Measurements from ENCODE around the gene PGAM5. TPM values are rescaled to one million over a fixed set of nuclear protein-coding genes. Genes with fewer than 3 reads are reported as not detected.

Gene PGAM5
- total and polyA plus RNA-seq, 12 donors, result 17.5 to 37.6 (median 31.3) TPM

GRCh38 chr12:132700212-132700822 is 10.3 kb upstream of the PGAM5 start:
- DNase-seq (no peak), ATAC-seq (no peak)
- no peaks in the 10 kb centered on the region for H3K9me3 ChIP-seq
- H3K27ac ChIP-seq, result no peak overlapping the region
- no peaks in the 10 kb centered on the region for H3K27me3 ChIP-seq
- intact Hi-C loops (cut with DNase I), result no loop called here
- peaks cover 0 to 9% (median 4%) of the 10 kb centered on the region in 9 donors for H3K4me1 ChIP-seq
- TF ChIP-seq, protein P1, sequence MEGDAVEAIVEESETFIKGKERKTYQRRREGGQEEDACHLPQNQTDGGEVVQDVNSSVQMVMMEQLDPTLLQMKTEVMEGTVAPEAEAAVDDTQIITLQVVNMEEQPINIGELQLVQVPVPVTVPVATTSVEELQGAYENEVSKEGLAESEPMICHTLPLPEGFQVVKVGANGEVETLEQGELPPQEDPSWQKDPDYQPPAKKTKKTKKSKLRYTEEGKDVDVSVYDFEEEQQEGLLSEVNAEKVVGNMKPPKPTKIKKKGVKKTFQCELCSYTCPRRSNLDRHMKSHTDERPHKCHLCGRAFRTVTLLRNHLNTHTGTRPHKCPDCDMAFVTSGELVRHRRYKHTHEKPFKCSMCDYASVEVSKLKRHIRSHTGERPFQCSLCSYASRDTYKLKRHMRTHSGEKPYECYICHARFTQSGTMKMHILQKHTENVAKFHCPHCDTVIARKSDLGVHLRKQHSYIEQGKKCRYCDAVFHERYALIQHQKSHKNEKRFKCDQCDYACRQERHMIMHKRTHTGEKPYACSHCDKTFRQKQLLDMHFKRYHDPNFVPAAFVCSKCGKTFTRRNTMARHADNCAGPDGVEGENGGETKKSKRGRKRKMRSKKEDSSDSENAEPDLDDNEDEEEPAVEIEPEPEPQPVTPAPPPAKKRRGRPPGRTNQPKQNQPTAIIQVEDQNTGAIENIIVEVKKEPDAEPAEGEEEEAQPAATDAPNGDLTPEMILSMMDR (IDR thresholded peaks at IDR 0.05), result no peak
- peaks cover 0 to 76% (median 12%) of the 10 kb centered on the region in 9 donors for H3K36me3 ChIP-seq
- 94% methylated on average over 10 of the region's 10 CpGs for WGBS, 2 donors
- no peak overlapping the region for H3K4me3 ChIP-seq

GRCh38 chr12:132702640-132703039 is 8.0 kb upstream of the PGAM5 start:
- Histone ChIP-seq H3K9me3 (peaks cover 0 to 5% (median 0%) of the 10 kb centered on the region in 11 donors), H3K27ac (no peak overlapping the region), H3K36me3 (peaks cover 0 to 59% (median 12%) of the 10 kb centered on the region in 9 donors), H3K4me1 (no peaks in the 10 kb centered on the region), H3K4me3 (no peak overlapping the region), H3K27me3 (no peaks in the 10 kb centered on the region)
- DNase-seq (no peak), ATAC-seq (no peak)
- TF ChIP-seq, protein P1 (IDR thresholded peaks at IDR 0.05), result no peak
- 60 to 74% methylated on average over 4 of the region's 4 CpGs for WGBS, 2 donors
- intact Hi-C loops (cut with DNase I), result no loop called here

- H3K4me1 ChIP-seq, result no peaks in the 10 kb centered on the region
- intact Hi-C loops (cut with DNase I), result no loop called here
- H3K27ac ChIP-seq, result no peak overlapping the region
- no peak overlapping the region for H3K4me3 ChIP-seq
- WGBS, 2 donors, result 93 to 94% methylated on average over 9 of the region's 9 CpGs
- DNase-seq, result no peak
- peaks cover 0 to 50% (median 12%) of the 10 kb centered on the region in 9 donors for H3K36me3 ChIP-seq
- TF ChIP-seq, protein P1 (IDR thresholded peaks at IDR 0.05), result no peak
- ATAC-seq, result peak in 1 of 8 donors; percentile 7
- no peaks in the 10 kb centered on the region for H3K27me3 ChIP-seq
- peaks cover 0 to 8% (median 0%) of the 10 kb centered on the region in 11 donors for H3K9me3 ChIP-seq
Measured at GRCh38 chr12:132703641-132704040, 7.0 kb upstream of the PGAM5 start.

- intact Hi-C loops (cut with DNase I), result no loop called here
- TF ChIP-seq, protein P1 (IDR thresholded peaks at IDR 0.05), result no peak
- Histone ChIP-seq H3K4me1 (peaks cover 3 to 24% (median 18%) of the 10 kb centered on the region in 9 donors), H3K4me3 (no peak overlapping the region), H3K27ac (no peak overlapping the region), H3K9me3 (peaks cover 0 to 8% (median 0%) of the 10 kb centered on the region in 11 donors), H3K36me3 (peaks cover 0 to 17% (median 2%) of the 10 kb centered on the region in 9 donors), H3K27me3 (no peaks in the 10 kb centered on the region)
- ATAC-seq, result no peak
- DNase-seq, result no peak
- WGBS, 2 donors, result 94 to 95% methylated on average over 6 of the region's 6 CpGs
Measured at GRCh38 chr12:132707241-132707640, 3.4 kb upstream of the PGAM5 start.
